ENCODE data around the gene MARK3.

MARK3 gene

GRCh38 chr14:103545219-103545914 is 160.2 kb downstream of the MARK3 start:
- no peak for TF ChIP-seq CTCF (IDR thresholded peaks at IDR 0.05; ENCODE audit: insufficient read depth, low read depth, low read length, missing control alignments)
- no peak overlapping the region for H3K4me3 ChIP-seq (ENCODE audit: low read length)
- DNase-seq (ENCODE audit: low read depth) = no peak

- no peak for DNase-seq (ENCODE audit: low read depth)
- TF ChIP-seq CTCF (IDR thresholded peaks at IDR 0.05; ENCODE audit: insufficient read depth, low read depth, low read length, missing control alignments) = no peak
- no peak overlapping the region for H3K4me3 ChIP-seq (ENCODE audit: low read length)
These were observed 160.9 kb downstream of the MARK3 start for GRCh38 chr14:103545915-103546651.

- H3K4me3 ChIP-seq (ENCODE audit: low read length) = no peak overlapping the region
- DNase-seq (ENCODE audit: low read depth) = peak; percentile 66
- peak; percentile 84 for TF ChIP-seq CTCF (IDR thresholded peaks at IDR 0.05; ENCODE audit: insufficient read depth, low read depth, low read length, missing control alignments)
These were observed 161.6 kb downstream of the MARK3 start for GRCh38 chr14:103546652-103547454.

DNA sequence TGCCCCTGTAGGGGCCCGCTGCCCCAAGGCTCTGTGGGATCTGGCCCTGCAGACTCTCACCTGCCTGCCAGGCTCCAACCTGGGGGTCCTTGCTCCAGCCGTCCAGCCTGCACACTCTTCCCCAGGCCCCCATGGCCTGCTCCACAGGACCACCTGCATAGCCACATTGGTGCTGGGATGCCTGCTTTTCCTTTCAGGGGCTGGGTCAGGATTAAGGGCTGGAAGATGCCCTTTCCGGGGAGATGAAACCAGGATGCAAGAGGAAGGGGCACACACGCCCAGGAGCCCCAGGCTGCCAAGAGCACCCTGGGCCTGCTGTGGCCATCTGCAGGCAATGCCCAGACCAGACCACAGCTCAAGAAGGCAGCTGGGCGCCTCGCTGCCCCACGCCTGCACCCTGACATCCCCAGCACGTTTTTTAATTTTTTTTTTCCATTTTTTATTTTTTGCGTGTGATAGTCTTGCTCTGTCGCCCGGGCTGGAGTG is 162.3 kb downstream of the MARK3 start:
- no peak overlapping the region for H3K4me3 ChIP-seq (ENCODE audit: low read length)
- no peak for DNase-seq (ENCODE audit: low read depth)
- no peak for TF ChIP-seq CTCF (IDR thresholded peaks at IDR 0.05; ENCODE audit: insufficient read depth, low read depth, low read length, missing control alignments)

DNA sequence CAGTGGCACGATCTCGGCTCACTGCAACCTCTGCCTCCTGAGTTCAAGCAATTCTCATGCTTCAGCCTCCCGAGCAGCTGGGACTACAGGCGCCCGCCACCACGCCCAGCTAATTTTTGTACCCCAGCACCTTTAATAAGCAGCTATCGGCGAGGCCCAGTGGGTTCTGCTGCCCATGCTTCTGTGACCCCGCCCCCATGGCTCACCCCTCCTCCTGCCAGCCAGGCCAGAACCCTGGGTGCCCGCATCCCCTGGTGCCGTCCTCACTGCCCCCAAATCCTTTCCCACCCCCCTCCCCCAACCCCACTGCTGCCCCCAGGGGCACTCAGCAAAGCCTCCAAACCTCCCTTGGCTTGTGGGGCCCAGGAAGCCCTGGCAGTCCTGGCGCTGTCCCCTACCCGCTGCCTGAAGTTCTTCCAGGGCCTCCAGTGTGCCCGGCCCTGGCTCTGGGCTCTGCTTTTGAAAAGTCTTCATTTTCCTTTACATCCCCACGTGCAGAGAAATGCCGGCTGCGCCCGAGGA is 162.8 kb downstream of the MARK3 start:
- no peak for DNase-seq (ENCODE audit: low read depth)
- no peak for TF ChIP-seq CTCF (IDR thresholded peaks at IDR 0.05; ENCODE audit: insufficient read depth, low read depth, low read length, missing control alignments)
- H3K4me3 ChIP-seq (ENCODE audit: low read length) = no peak overlapping the region

DNA sequence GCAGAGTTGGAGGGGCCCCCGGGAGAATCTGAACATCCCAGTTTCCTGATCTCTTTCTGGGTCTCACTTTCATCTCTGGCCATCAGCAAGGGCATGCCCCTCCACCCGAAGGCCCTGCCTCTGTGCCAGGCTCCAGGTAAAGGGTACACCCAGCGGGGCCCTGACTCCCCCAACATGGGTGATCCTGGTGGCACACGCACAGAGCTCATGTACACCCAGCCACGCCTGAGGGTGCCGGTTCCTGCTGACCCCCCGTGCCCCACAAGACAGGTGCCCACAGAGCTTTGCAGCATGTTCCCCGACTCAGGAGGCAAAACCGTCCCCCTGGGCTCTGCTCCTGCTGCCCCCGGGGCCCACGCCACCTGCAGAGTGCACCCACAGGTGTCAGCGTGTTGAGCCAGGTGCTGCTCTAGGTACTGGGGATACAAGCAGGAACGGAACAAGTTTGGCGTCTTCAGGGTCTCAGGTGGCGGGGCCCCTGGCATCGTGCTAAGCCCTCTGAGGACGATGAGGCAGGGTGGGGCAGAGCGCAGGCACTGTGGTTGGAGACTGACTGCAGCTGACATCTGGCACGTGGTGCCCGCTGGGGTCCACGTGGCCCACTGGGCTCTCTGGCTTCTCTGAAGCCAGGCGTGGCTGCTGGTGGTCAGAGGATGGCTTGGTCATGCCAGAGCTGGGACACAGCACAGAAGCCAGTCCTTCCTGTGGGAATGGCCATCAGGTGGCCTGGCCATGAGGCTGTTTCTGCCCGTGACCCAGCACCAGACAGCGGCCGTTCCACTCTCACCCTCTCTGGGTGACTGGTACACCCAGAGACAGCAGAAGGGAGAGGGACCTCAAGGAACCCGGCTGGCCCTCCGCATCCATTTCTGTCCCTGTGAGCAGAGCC is 163.5 kb downstream of the MARK3 start:
- no peak for DNase-seq (ENCODE audit: low read depth)
- no peak overlapping the region for H3K4me3 ChIP-seq (ENCODE audit: low read length)
- TF ChIP-seq CTCF (IDR thresholded peaks at IDR 0.05; ENCODE audit: insufficient read depth, low read depth, low read length, missing control alignments) = no peak

All from epithelial cell of esophagus (primary cell).